H1 (cell line): ENCODE measurements around the gene KLHL29. TPM values are rescaled to one million over a fixed set of nuclear protein-coding genes. Genes with fewer than 3 reads are reported as not detected.

ENCODE experiments used
- CTCF ChIA-PET: fragments of 300-600 bp; sonication (Branson Sonifier 250); formaldehyde crosslinking; loops from one replicate; lab custom pipeline; 2021; ENCODE audit not compliant: partially characterized antibody; lab: Charles Lee
- POLR2A ChIA-PET: fragments of 300-600 bp; sonication (Branson Sonifier 250); formaldehyde crosslinking; loops from one replicate; lab custom pipeline; 2021; ENCODE audit warnings: inconsistent platforms; ENCODE audit not compliant: partially characterized antibody; lab: Charles Lee
- DNase-seq, 2 experiments: peaks; one replicate each; pipeline versions ENCODE4 v3.0.0 to v3.0.0-alpha.2; 2010 to 2022; ENCODE audit warnings: low spot score in 2 of 2, low read depth in 1 of 2, mixed read lengths in 1 of 2
- FAIRE-seq: peaks from 2 replicates; lab custom pipeline; 2011; peaks lifted over from hg19 to GRCh38; lab: Jason Lieb, UNC
- H2AFZ ChIP-seq: 2 replicates; pipeline ENCODE4 v1.8.1; 2012; ENCODE audit warnings: low read length, inconsistent platforms
- H2AK5ac ChIP-seq: 2 replicates; pipeline ENCODE4 v1.6.1; 2013; ENCODE audit warnings: low read depth, low read length
- H2BK120ac ChIP-seq: replicated peaks from 2 replicates; pipeline ENCODE3; 2013; ENCODE audit warnings: low read depth, low read length, inconsistent platforms
- H2BK12ac ChIP-seq: 2 replicates; pipeline ENCODE4 v1.6.1; 2013; ENCODE audit warnings: low read depth, low read length
- H2BK15ac ChIP-seq: 2 replicates; pipeline ENCODE4 v1.6.1; 2013; ENCODE audit warnings: low read length
- H2BK20ac ChIP-seq: 2 replicates; pipeline ENCODE4 v1.6.1; 2013; ENCODE audit warnings: low read length
- H2BK5ac ChIP-seq: 2 replicates; pipeline ENCODE4 v1.6.1; 2013; ENCODE audit warnings: low read depth, low read length
- H3K14ac ChIP-seq: 2 replicates; pipeline ENCODE4 v1.6.1; 2013; ENCODE audit warnings: inconsistent platforms; ENCODE audit not compliant: insufficient read length
- H3K18ac ChIP-seq: 2 replicates; pipeline ENCODE4 v1.6.1; 2013; ENCODE audit warnings: low read length; ENCODE audit errors: extremely low read depth
- H3K23ac ChIP-seq: 2 replicates; pipeline ENCODE4 v1.6.1; 2013; ENCODE audit warnings: inconsistent platforms; ENCODE audit not compliant: insufficient read length
- H3K23me2 ChIP-seq: 2 replicates; pipeline ENCODE4 v1.6.1; 2013; ENCODE audit warnings: low read depth, low read length
- H3K27ac ChIP-seq: 2 replicates; pipeline ENCODE4 v1.6.1; 2011; ENCODE audit warnings: low read depth, low read length, inconsistent platforms
- H3K27me3 ChIP-seq, 4 experiments: replicated peaks in 1 of 4; 1 replicate in 1 of 4; 2 replicates in 3 of 4; pipeline versions ENCODE4 v1.6.1 to v1.8.1; 2011 to 2013; ENCODE audit warnings: low read length in 3 of 4, mild to moderate bottlenecking in 3 of 4, inconsistent platforms in 2 of 4, mixed read lengths in 2 of 4, moderate library complexity in 1 of 4; ENCODE audit not compliant: control insufficient read depth in 3 of 4, insufficient read depth in 3 of 4; ENCODE audit errors: extremely low read depth in 1 of 4
- H3K36me3 ChIP-seq, 4 experiments: 2 replicates each; pipeline versions ENCODE4 v1.6.1 to v1.8.1; 2011 to 2013; ENCODE audit warnings: mild to moderate bottlenecking in 4 of 4, low read length in 3 of 4, moderate library complexity in 2 of 4, control low read depth in 1 of 4, inconsistent platforms in 1 of 4; ENCODE audit not compliant: insufficient read depth in 4 of 4, control insufficient read depth in 2 of 4
- H3K4ac ChIP-seq: replicated peaks from 2 replicates; pipeline ENCODE3; 2013; ENCODE audit warnings: low read length, low read depth, mixed read lengths, inconsistent platforms; ENCODE audit not compliant: insufficient read length
- H3K4me1 ChIP-seq, 4 experiments: replicated peaks in 1 of 4; 1 replicate in 1 of 4; 2 replicates in 3 of 4; pipeline versions ENCODE4 v1.6.1 to v1.8.1; 2011 to 2013; ENCODE audit warnings: low read length in 3 of 4, inconsistent platforms in 2 of 4, mixed read lengths in 1 of 4; ENCODE audit not compliant: insufficient read depth in 4 of 4, control insufficient read depth in 3 of 4
- H3K4me2 ChIP-seq, 2 experiments: 2 replicates each; pipeline versions ENCODE4 v1.6.1 to v1.8.1; 2011 to 2013; ENCODE audit warnings: low read depth in 2 of 2, low read length in 2 of 2, control low read depth in 1 of 2, inconsistent platforms in 1 of 2, mild to moderate bottlenecking in 1 of 2; ENCODE audit not compliant: insufficient read depth in 1 of 2
- H3K4me3 ChIP-seq, 4 experiments: fragments of 200-600, 300-600 bp in 1 of 4; sonication (generic), shearing (Covaris generic), sonication (Bioruptor Twin) in 1 of 4; 2 replicates each; pipeline versions ENCODE4 v1.5.1 to v1.8.1; 2011 to 2016; ENCODE audit warnings: low read length in 4 of 4, low read depth in 3 of 4, control low read depth in 2 of 4, inconsistent platforms in 2 of 4, mild to moderate bottlenecking in 2 of 4, mixed read lengths in 1 of 4, moderate library complexity in 1 of 4; ENCODE audit not compliant: insufficient read depth in 2 of 4; ENCODE audit errors: extremely low read depth in 1 of 4
- H3K56ac ChIP-seq: replicated peaks from 2 replicates; pipeline ENCODE3; 2013; ENCODE audit warnings: low read depth, mild to moderate bottlenecking, mixed read lengths, low read length, inconsistent platforms; ENCODE audit not compliant: insufficient read length
- H3K79me1 ChIP-seq: 2 replicates; pipeline ENCODE4 v1.6.1; 2013; ENCODE audit warnings: low read depth, low read length, control low read depth
- H3K79me2 ChIP-seq, 2 experiments: 2 replicates each; pipeline versions ENCODE4 v1.6.1 to v1.8.1; 2012 to 2013; ENCODE audit warnings: low read length in 2 of 2, mild to moderate bottlenecking in 2 of 2, inconsistent platforms in 1 of 2; ENCODE audit not compliant: insufficient read depth in 2 of 2, control insufficient read depth in 1 of 2
- H3K9ac ChIP-seq, 4 experiments: replicated peaks in 1 of 4; 1 replicate in 1 of 4; 2 replicates in 3 of 4; pipeline versions ENCODE4 v1.6.1 to v1.8.1; 2011 to 2013; ENCODE audit warnings: low read depth in 3 of 4, low read length in 3 of 4, control low read depth in 2 of 4, mild to moderate bottlenecking in 2 of 4, moderate library complexity in 2 of 4, inconsistent platforms in 1 of 4; ENCODE audit errors: extremely low read depth in 1 of 4
- H3K9me3 ChIP-seq, 2 experiments: 2 replicates each; pipeline versions ENCODE4 v1.6.1 to v1.8.1; 2012 to 2013; ENCODE audit warnings: mild to moderate bottlenecking in 2 of 2, moderate library complexity in 2 of 2, control low read depth in 1 of 2, inconsistent platforms in 1 of 2, low read depth in 1 of 2, low read length in 1 of 2, mixed read lengths in 1 of 2; ENCODE audit not compliant: insufficient read depth in 2 of 2
- H4K20me1 ChIP-seq, 2 experiments: replicated peaks in 1 of 2; 2 replicates each; pipeline versions ENCODE3 to v1.8.1; 2011 to 2013; ENCODE audit warnings: inconsistent platforms in 2 of 2, low read length in 2 of 2, mild to moderate bottlenecking in 1 of 2; ENCODE audit not compliant: insufficient read depth in 2 of 2, control insufficient read depth in 1 of 2
- H4K5ac ChIP-seq: 2 replicates; pipeline ENCODE4 v1.6.1; 2013; ENCODE audit warnings: low read length, low read depth, mixed read lengths, inconsistent platforms; ENCODE audit not compliant: insufficient read length
- H4K8ac ChIP-seq: 2 replicates; pipeline ENCODE4 v1.8.0; 2013; ENCODE audit warnings: mild to moderate bottlenecking, moderate library complexity, low read length, inconsistent platforms; ENCODE audit not compliant: insufficient read depth; ENCODE audit errors: extremely low read depth
- H4K91ac ChIP-seq: replicated peaks from 2 replicates; pipeline ENCODE3; 2013; ENCODE audit warnings: low read length, mixed read lengths, inconsistent platforms; ENCODE audit not compliant: insufficient read length
- KDM5A ChIP-seq: fragments of 200-600 bp; IDR thresholded peaks from 2 replicates; pipeline ENCODE4 v1.7.1; 2012; ENCODE audit warnings: mild to moderate bottlenecking, low read length, inconsistent platforms, mixed read lengths
- RXRA ChIP-seq: IDR thresholded peaks from 2 replicates; pipeline ENCODE4 v1.6.1; 2011; ENCODE audit warnings: low read depth, mild to moderate bottlenecking, low read length, moderate library complexity; ENCODE audit not compliant: insufficient read depth
- WGBS, 2 experiments: shearing (Covaris generic) in 1 of 2; methylation state at CpG; one replicate each; pipeline versions ENCODE4 v1.1.6 to v1.1.7; 2013 to 2015; ENCODE audit warnings: low lambda C conversion rate in 2 of 2, mixed read lengths in 2 of 2, inconsistent platforms in 1 of 2, low coverage in 1 of 2, missing lambda C conversion rate in 1 of 2; ENCODE audit not compliant: insufficient replicate concordance in 2 of 2, insufficient coverage in 1 of 2, insufficient read length in 1 of 2; ENCODE audit errors: extremely low coverage in 1 of 2, missing lambda C conversion rate in 1 of 2; 5-methylcytosine and 5-hydroxymethylcytosine counted together
- polyA plus RNA-seq, 7 experiments: library from polyadenylated mRNA; depleted of rRNA in 3 of 7; stranded (reverse) in 5 of 7; unstranded in 2 of 7; fragments of >200 nt in 5 of 7; fragments of 200-250 nt in 2 of 7; gene quantifications; 1 replicate in 5 of 7; 2 replicates in 1 of 7; 4 replicates in 1 of 7; pipeline versions ENCODE4 v1.2.1 to v1.2.3, GENCODE V29; 2011 to 2013; ENCODE audit warnings: missing spikeins in 2 of 7, mixed read lengths in 2 of 7
- total RNA-seq: library from RNA; stranded (reverse); fragmentation: NEBNext Ultra II Directional; extraction: Animal tissue kit (Norgen Biotek cat#: 25700); gene quantifications from 2 replicates; pipeline ENCODE4 v1.2.1, GENCODE V29; 2021

The KLHL29 gene
- total and polyA plus RNA-seq, 2 of the 8 experiments (the other 6 are each of a cell fraction or from before 2014, with no cell fraction given), result 1.1 to 4.7 TPM

DNA sequence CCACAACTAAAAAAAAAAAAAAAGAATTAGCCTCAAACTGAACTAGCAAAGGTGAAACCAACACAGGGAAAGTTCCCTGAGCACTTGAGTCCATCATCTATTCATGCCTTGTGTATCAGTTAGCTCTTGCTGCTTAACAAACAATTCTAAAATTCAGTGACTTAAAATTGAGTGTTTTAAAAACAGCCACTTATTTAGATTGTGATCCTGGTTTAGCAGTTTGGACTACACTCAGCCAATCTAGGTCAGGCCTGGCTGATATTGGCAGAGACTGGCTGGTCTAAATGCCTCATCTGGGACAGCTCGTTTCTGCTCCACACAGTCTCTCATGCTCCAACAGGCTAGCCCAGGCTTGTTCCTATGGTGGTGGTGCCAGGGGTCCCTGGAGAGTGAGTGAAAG, 294.1 kb downstream of the KLHL29 start:
- Histone ChIP-seq H3K23ac (no peak overlapping the region), H3K9me3 (no peaks in the 10 kb centered on the region), H4K20me1 (no peaks in the 10 kb centered on the region), H3K27me3 (no peaks in the 10 kb centered on the region), H3K4me1 (no peaks in the 10 kb centered on the region; a peak in 2 of 7 replicates), H3K79me1 (no peaks in the 10 kb centered on the region), H4K8ac (no peak overlapping the region), H3K14ac (no peak overlapping the region), H4K91ac (no peak overlapping the region), H2BK20ac (no peak overlapping the region), H3K4me2 (no peak overlapping the region), H2AFZ (no peak overlapping the region), H2BK12ac (no peak overlapping the region), H3K23me2 (no peaks in the 10 kb centered on the region), H4K5ac (no peak overlapping the region), H3K27ac (no peak overlapping the region), H3K36me3 (no peaks in the 10 kb centered on the region), H2BK15ac (no peak overlapping the region), H2AK5ac (no peak overlapping the region), H3K4me3 (no peak overlapping the region), H3K79me2 (no peaks in the 10 kb centered on the region), H3K9ac (no peak overlapping the region), H3K4ac (no peak overlapping the region), H2BK120ac (no peak overlapping the region), H3K18ac (no peak overlapping the region; the same call in 1 of the 2 replicates), H2BK5ac (no peak overlapping the region), H3K56ac (no peak overlapping the region)
- POLR2A ChIA-PET, result no interaction called here
- FAIRE-seq (no peak), DNase-seq (no peak)
- TF ChIP-seq KDM5A (no peak), RXRA (no peak)
- 90% methylated on average over 1 of the region's 1 CpG; no CpG with 5 or more reads in 1 of the 2 experiments for WGBS, 2 experiments
- CTCF ChIA-PET, result interaction anchor here (1.6 kb wide), 1 partner anchor 55 kb away, joined by 3 read pairs; no protein-coding TSS in a partner anchor
